GM12878 (cell line): ENCODE results near the gene MDN1. TPM values are rescaled to one million over a fixed set of nuclear protein-coding genes. Genes with fewer than 3 reads are reported as not detected.

ENCODE experiments used
- ATF2 ChIP-seq: IDR thresholded peaks from 2 replicates; pipeline ENCODE4 v1.6.1; 2012; ENCODE audit warnings: low read length, inconsistent platforms
- CBX3 ChIP-seq: fragments of 200-600 bp; sonication (generic); IDR thresholded peaks from 2 replicates; pipeline ENCODE4 v1.6.1; 2016; ENCODE audit warnings: low read depth, borderline replicate concordance
- CHD1 ChIP-seq: IDR thresholded peaks from 2 replicates; pipeline ENCODE4 v1.6.1; 2012; ENCODE audit warnings: low read depth, low read length, improper control_type of control experiment
- CHD2 ChIP-seq: IDR thresholded peaks from 2 replicates; pipeline ENCODE4 v1.6.1; 2011; ENCODE audit warnings: low read depth, low read length, improper control_type of control experiment, borderline replicate concordance
- CREB1 ChIP-seq: IDR thresholded peaks from 2 replicates; pipeline ENCODE4 v1.6.1; 2012; ENCODE audit warnings: low read depth, mild to moderate bottlenecking, inconsistent platforms
- EED ChIP-seq: sonication (generic); IDR thresholded peaks from 2 replicates; pipeline ENCODE4 v1.6.1; 2016; ENCODE audit warnings: antibody characterized with exemption, low read depth
- PAX5 ChIP-seq: IDR thresholded peaks from 2 replicates; pipeline ENCODE4 v1.6.1; 2011; ENCODE audit warnings: low read depth, low read length, borderline replicate concordance
- POU2F2 ChIP-seq: IDR thresholded peaks from 3 replicates; pipeline ENCODE4 v1.6.1; 2011; ENCODE audit warnings: low read depth, mild to moderate bottlenecking, low read length, borderline replicate concordance
- RCOR1 ChIP-seq: conservative IDR thresholded peaks from 2 replicates; pipeline ENCODE4 v1.6.1; 2012; ENCODE audit warnings: low read depth, low read length, improper control_type of control experiment
- SIX5 ChIP-seq: IDR thresholded peaks from 2 replicates; pipeline ENCODE4 v1.6.1; 2011; ENCODE audit warnings: mild to moderate bottlenecking, low read depth, low read length, moderate library complexity; ENCODE audit not compliant: severe bottlenecking
- SPI1 ChIP-seq: IDR thresholded peaks from 2 replicates; pipeline ENCODE4 v1.6.1; 2011; ENCODE audit warnings: low read depth, mild to moderate bottlenecking, low read length, moderate library complexity, borderline replicate concordance; ENCODE audit not compliant: insufficient read depth
- SREBF1 ChIP-seq: IDR thresholded peaks from 2 replicates; pipeline ENCODE4 v1.6.1; 2012; ENCODE audit warnings: mild to moderate bottlenecking, low read length
- STAT1 ChIP-seq: fragments of 450-650 bp; conservative IDR thresholded peaks from 2 replicates; pipeline ENCODE4 v1.6.1; 2014; ENCODE audit warnings: antibody characterized with exemption, mild to moderate bottlenecking
- SUPT20H ChIP-seq: IDR thresholded peaks from 2 replicates; pipeline ENCODE4 v1.6.1; 2011; ENCODE audit warnings: low read depth, mild to moderate bottlenecking, low read length, moderate library complexity, borderline replicate concordance; ENCODE audit not compliant: control insufficient read depth
- TCF12 ChIP-seq: IDR thresholded peaks from 2 replicates; pipeline ENCODE4 v1.6.1; 2011; ENCODE audit warnings: low read depth, mild to moderate bottlenecking, low read length
- TCF3 ChIP-seq: IDR thresholded peaks from 2 replicates; pipeline ENCODE4 v1.6.1; 2012; ENCODE audit warnings: low read depth, mild to moderate bottlenecking, low read length, borderline replicate concordance; ENCODE audit not compliant: insufficient read depth
- YBX1 ChIP-seq: fragments of 450-650 bp; IDR thresholded peaks from 2 replicates; pipeline ENCODE4 v1.6.1; 2016; ENCODE audit warnings: antibody characterized with exemption
- polyA plus RNA-seq, 11 experiments: library from polyadenylated mRNA; depleted of rRNA in 4 of 11; unstranded in 6 of 11; stranded (reverse) in 5 of 11; fragments of >200 nt; fragmentation: Nextera tagmentation in 4 of 11; fragmentation: Illumina TruSeq in 1 of 11; extraction: Ambion mirVana in 4 of 11; extraction: Trizol in 1 of 11; gene quantifications; 1 replicate in 1 of 11; 2 replicates in 10 of 11; pipeline versions ENCODE4 v1.2.1 to v1.2.3, GENCODE V29; 2011 to 2016; ENCODE audit warnings: inconsistent platforms in 2 of 11, missing spikeins in 2 of 11, low read depth in 1 of 11
- total RNA-seq, 4 experiments: library from RNA; depleted of rRNA in 3 of 4; stranded (reverse); fragments of >200 nt in 3 of 4; fragmentation: Illumina TruSeq in 1 of 4; extraction: Trizol in 1 of 4; gene quantifications; 2 replicates each; pipeline versions ENCODE4 v1.2.1 to v1.2.3, GENCODE V29; 2013 to 2021
- TF ChIP-seq, protein P1 (sequence below): fragments of 450-650 bp; IDR thresholded peaks from 2 replicates; pipeline ENCODE4 v1.6.1; 2017; ENCODE audit warnings: mild to moderate bottlenecking, moderate library complexity
- TF ChIP-seq, protein P2 (sequence below): fragments of 450-650 bp; formaldehyde crosslinking; IDR thresholded peaks from 2 replicates; pipeline ENCODE4 v1.5.0; 2022; ENCODE audit warnings: mild to moderate bottlenecking, missing genetic modification characterization
- TF ChIP-seq, protein P3 (sequence below): IDR thresholded peaks from 2 replicates; pipeline ENCODE4 v1.6.1; 2011; ENCODE audit warnings: low read depth, low read length, improper control_type of control experiment, borderline replicate concordance

MDN1 gene
- total and polyA plus RNA-seq, 10 of the 15 experiments (the other 5 are each of a cell fraction or from before 2014, with no cell fraction given), result 14.3 to 50.1 (median 22.1) TPM

DNA sequence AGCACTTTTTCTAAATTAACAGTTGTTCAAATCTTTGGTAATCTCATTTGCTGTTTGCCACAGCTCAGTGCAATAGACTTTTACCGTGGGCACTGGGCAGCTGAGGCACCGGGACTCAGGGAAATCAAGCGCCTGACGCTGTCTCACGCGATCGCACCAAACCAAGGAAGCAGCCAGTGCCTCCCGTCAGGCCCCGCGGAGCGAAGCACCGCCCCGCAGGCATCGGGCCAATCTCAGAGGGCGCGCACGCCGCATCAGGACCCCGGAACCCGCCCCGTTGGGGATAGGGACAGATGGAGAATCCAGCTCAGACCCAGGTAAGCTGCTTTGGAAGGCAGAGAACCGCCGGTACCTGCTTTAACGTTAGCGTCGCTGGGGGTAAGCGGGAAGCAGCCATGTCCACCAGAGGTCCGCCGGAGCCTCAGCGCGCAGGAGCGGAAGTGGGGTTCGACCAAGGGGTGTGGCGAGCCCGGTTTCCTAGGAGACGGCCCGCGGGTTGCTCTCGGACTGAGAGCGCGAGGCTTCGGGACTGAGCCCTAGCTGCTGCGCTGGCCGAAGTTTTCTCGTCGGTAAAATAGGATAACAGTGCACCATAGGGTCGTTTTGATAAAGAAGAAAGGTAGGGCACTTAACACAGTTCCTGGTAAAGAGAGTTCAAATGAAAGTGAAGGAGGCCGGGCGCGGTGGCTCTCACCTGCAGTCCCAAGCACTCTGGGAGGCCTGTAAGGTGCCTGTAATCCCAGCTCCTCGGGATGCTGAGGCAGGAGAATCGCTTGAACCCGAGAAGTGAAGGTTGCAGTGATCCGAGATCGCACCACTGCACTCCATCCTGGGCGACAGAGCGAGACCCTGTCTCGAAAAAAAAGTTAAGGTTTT, 181.0 kb downstream of the MDN1 start, which contains the start of gene LYRM2 (continued):
- 0 out of 2 replicates have a peak, but pooled peaks have one; percentile 40 for TF ChIP-seq RCOR1
- TF ChIP-seq CHD1, result no peak
- TF ChIP-seq, protein P1, sequence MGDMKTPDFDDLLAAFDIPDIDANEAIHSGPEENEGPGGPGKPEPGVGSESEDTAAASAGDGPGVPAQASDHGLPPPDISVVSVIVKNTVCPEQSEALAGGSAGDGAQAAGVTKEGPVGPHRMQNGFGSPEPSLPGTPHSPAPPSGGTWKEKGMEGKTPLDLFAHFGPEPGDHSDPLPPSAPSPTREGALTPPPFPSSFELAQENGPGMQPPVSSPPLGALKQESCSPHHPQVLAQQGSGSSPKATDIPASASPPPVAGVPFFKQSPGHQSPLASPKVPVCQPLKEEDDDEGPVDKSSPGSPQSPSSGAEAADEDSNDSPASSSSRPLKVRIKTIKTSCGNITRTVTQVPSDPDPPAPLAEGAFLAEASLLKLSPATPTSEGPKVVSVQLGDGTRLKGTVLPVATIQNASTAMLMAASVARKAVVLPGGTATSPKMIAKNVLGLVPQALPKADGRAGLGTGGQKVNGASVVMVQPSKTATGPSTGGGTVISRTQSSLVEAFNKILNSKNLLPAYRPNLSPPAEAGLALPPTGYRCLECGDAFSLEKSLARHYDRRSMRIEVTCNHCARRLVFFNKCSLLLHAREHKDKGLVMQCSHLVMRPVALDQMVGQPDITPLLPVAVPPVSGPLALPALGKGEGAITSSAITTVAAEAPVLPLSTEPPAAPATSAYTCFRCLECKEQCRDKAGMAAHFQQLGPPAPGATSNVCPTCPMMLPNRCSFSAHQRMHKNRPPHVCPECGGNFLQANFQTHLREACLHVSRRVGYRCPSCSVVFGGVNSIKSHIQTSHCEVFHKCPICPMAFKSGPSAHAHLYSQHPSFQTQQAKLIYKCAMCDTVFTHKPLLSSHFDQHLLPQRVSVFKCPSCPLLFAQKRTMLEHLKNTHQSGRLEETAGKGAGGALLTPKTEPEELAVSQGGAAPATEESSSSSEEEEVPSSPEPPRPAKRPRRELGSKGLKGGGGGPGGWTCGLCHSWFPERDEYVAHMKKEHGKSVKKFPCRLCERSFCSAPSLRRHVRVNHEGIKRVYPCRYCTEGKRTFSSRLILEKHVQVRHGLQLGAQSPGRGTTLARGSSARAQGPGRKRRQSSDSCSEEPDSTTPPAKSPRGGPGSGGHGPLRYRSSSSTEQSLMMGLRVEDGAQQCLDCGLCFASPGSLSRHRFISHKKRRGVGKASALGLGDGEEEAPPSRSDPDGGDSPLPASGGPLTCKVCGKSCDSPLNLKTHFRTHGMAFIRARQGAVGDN, result no peak; the same call in 1 of the 2 replicates
- no peak for TF ChIP-seq YBX1
- peak; percentile 65 for TF ChIP-seq CREB1
- TF ChIP-seq EED, result no peak
- no peak for TF ChIP-seq SREBF1
- peak; percentile 47; the same call in 1 of the 2 replicates for TF ChIP-seq PAX5
- TF ChIP-seq SUPT20H, result no peak
- no peak for TF ChIP-seq ATF2
- TF ChIP-seq STAT1, result no peak
- TF ChIP-seq, protein P2, sequence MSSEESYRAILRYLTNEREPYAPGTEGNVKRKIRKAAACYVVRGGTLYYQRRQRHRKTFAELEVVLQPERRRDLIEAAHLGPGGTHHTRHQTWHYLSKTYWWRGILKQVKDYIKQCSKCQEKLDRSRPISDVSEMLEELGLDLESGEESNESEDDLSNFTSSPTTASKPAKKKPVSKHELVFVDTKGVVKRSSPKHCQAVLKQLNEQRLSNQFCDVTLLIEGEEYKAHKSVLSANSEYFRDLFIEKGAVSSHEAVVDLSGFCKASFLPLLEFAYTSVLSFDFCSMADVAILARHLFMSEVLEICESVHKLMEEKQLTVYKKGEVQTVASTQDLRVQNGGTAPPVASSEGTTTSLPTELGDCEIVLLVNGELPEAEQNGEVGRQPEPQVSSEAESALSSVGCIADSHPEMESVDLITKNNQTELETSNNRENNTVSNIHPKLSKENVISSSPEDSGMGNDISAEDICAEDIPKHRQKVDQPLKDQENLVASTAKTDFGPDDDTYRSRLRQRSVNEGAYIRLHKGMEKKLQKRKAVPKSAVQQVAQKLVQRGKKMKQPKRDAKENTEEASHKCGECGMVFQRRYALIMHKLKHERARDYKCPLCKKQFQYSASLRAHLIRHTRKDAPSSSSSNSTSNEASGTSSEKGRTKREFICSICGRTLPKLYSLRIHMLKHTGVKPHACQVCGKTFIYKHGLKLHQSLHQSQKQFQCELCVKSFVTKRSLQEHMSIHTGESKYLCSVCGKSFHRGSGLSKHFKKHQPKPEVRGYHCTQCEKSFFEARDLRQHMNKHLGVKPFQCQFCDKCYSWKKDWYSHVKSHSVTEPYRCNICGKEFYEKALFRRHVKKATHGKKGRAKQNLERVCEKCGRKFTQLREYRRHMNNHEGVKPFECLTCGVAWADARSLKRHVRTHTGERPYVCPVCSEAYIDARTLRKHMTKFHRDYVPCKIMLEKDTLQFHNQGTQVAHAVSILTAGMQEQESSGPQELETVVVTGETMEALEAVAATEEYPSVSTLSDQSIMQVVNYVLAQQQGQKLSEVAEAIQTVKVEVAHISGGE (CRISPR knock-in tag), result no peak
- 0 out of 2 replicates have a peak, but pooled peaks have one; percentile 32 for TF ChIP-seq TCF3
- TF ChIP-seq SPI1, result peak; percentile 79
- TF ChIP-seq SIX5, result no peak
- TF ChIP-seq CBX3, result no peak
- TF ChIP-seq CHD2, result peak; percentile 72
- TF ChIP-seq, protein P3, sequence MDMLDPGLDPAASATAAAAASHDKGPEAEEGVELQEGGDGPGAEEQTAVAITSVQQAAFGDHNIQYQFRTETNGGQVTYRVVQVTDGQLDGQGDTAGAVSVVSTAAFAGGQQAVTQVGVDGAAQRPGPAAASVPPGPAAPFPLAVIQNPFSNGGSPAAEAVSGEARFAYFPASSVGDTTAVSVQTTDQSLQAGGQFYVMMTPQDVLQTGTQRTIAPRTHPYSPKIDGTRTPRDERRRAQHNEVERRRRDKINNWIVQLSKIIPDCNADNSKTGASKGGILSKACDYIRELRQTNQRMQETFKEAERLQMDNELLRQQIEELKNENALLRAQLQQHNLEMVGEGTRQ, result no peak
- TF ChIP-seq POU2F2, result no peak; the same call in 2 of the 3 replicates
- TF ChIP-seq TCF12, result no peak
